DMS 273 (cell line): Measurements from ENCODE around the gene UBE2B.

ENCODE experiments used
- DNase-seq: peaks from one replicate; lab custom pipeline; 2025; ENCODE audit not compliant: unreplicated experiment; lab: John Stamatoyannopoulos, UW

The UBE2B gene

GRCh38 chr5:134437340-134437846 is 66.0 kb downstream of the UBE2B start:
- no peak for DNase-seq

GRCh38 chr5:134437847-134438581 is 66.6 kb downstream of the UBE2B start:
- DNase-seq: no peak

- DNase-seq: no peak
Observed at GRCh38 chr5:134438721-134439123, 67.4 kb downstream of the UBE2B start.

- peak; percentile 22 for DNase-seq
Observed at GRCh38 chr5:134439210-134439654, 67.9 kb downstream of the UBE2B start.

- DNase-seq: no peak
Observed at GRCh38 chr5:134440201-134440755, 68.9 kb downstream of the UBE2B start.
